Pons (tissue), 1 donor: ENCODE results near the gene GBP7.
"Not testable (repeated sequence)": the region's sequence is repeated elsewhere in the genome, so short reads cannot be mapped to it uniquely, and the experiment has no call there.

Source experiments
- DNase-seq: peaks from one replicate; pipeline ENCODE4 v3.0.0-alpha.2; 2016; ENCODE audit warnings: low spot score

Gene GBP7

DNA sequence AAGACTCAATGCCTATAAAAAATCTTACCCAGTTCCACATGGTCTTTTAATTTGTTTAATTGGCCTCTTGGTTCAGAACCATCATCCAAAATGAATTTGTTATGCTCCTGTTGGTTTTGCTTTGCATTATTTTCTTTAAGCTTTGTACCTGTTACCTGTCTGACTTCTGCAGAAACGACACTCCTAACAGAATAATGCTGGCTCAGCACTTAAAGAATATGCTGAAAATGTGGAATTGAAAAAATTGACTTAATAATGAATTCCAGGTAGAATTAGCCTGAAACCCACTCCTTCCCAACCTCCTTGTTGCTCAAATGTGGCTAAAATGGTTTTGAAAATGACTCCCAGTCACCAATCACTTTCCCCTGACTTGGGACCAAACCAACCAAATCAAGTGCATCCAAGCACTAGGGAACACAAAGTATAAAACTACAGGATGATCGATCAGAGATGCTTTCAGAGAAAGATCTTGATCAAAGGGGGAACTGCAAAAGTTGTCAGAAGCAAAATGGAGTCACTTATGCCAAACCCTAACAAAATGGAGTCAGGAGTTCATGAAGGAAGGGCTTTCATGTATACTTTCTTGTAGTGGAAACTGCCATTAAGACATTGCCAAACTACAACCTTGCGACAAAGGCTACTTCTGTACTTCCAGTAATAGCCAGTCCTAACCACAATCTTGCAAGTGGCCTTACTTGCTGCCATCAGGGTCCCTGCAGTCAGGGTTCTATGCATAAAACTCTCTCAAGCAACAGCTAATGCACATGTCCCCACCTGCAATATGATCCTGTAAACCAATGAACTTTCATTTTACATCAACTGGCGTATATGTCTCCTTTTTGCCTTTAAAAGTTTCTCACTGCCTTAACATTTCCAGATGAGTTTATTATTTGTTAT lies 5.4 kb downstream of the GBP7 start:
- DNase-seq = no peak

DNA sequence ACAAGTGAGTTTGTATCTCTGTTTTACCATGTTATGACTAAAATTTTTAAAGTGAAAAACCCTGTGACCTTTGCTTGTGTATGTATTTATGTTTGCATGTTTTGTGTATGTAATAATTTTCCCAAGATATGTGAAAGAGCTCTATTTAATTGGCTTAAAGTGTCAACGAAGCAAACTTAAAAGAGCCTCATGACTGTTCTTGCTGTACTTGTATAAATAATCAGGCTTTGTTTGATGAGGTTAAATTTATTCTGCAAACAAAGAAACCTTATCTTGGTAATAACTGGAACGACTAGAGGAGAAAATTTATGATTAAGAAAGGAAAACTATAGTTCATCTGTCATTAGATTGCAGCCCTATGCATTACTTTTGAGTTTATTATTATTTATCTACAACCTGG lies 6.6 kb downstream of the GBP7 start:
- DNase-seq = peak; percentile 24

DNA sequence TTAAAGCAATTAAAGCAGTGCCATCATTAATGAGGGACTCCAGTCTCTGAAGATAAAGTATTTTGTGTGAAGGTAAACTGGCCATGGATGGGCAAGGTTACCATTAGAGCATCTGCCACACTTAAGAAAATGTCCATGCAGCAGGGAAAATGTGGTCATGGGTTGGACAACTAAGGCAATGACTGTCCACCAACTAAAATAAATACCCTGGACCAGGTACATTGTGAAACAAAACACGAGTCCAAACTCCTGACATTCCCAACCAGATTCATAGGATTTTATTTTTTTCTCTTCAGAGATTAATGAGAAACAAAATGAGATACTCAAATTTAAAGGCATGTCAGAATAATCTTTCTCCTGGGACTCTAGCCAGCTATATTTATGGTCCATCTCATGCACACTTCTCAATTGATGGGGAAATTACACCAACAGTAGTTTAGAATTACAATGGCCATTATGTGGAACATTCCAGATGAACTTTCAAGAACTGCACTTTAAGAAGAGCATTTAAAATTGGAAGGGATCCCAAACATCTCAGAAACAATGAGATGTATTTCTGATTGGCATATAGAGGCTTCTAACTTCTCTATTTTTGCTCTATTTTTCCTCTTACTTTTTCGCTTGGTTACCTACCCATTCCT lies 8.1 kb downstream of the GBP7 start:
- no peak for DNase-seq

DNA sequence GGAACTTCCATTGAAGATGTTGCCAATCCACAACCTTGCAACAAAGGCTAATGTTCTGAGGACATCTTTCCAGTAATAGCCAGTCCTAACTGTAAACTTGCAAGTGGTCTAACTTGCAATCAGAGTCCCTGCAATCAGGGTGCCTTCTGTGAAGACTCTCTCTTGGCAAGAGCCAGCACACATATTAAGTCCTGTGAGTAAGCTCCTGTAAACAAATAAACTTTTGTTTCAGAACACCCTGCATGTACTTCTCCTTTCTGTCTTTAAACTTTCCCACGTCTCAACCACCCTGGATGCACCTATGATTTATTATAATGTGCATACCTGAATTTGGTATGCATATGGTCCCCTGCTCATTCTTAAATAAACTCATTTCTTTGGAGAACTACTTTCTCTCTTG lies 9.1 kb downstream of the GBP7 start:
- no peak for DNase-seq

DNA sequence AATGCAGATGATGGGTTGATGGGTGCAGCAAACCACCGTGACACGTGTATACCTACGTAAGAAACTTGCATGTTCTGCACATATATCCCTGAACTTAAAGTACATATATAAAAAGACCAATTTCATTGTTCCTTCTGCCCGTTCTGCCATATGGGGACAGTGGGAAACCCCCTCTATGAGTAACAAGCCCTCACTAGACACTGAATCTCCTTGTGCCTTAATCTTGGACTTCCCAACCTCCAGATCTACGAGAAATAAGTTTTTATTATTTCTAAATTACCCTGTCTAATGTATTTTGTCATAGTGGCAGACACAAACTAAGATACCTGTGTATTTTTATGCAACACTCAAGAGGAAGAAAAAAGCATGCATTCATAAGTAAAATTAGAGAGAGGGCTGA lies 10.0 kb downstream of the GBP7 start:
- DNase-seq = no peak

DNA sequence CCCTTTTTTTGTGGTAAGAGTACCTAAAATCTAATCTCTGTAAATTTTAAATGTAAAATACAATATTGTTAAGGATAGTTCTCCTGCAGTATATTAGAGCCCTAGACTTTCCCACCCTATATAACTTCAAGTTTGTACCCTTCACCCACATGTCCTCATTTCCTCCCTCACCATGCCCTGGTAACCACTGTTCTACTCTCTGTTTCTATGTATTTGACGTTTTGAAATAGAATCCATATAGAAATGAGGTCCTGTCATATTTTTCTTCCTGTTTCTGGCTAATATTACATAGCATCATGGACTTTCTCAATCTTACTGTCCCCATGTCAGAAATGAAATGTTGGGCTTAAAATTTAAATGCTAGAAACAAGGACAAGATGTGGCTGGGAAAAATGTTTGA lies 24.8 kb downstream of the GBP7 start:
- DNase-seq = no peak

DNA sequence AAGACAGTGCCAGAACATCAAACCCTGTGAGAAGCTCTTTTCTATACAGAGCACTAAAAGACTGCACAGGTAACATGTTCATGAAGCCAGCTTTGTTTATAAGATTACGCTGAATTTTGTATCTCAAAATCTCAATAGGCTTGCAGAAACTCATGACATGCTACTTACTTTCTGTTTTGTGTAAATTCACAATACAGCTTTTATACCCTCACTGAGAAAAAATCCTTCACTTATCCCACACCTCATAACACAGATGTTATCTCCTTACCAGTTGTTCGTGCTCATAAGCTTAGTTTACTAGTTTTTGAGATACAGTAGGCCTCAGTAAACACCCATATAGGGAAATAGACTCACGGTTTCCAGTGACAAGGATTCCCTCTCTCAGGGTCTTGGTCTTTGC lies 25.8 kb downstream of the GBP7 start:
- no peak for DNase-seq

DNA sequence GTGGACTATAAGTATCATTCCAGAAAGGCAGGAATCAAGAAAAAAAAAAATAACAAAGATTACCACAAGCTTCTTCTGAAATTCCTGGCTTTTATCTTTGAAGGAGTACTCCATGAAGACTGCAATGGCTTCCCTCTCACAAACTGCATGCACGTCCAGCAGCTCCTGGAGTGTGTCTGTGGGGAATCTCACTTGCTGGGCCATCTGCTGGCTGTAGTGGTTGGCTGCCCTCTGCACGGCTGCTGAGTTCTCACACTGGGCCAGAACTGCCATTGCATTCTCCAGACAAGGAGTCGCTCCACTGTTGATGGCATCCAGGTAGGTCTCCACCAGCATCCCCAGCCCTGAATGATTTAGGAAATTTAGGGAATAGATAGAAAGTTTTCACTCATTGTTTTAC lies 26.6 kb downstream of the GBP7 start:
- DNase-seq = peak; percentile 59

DNA sequence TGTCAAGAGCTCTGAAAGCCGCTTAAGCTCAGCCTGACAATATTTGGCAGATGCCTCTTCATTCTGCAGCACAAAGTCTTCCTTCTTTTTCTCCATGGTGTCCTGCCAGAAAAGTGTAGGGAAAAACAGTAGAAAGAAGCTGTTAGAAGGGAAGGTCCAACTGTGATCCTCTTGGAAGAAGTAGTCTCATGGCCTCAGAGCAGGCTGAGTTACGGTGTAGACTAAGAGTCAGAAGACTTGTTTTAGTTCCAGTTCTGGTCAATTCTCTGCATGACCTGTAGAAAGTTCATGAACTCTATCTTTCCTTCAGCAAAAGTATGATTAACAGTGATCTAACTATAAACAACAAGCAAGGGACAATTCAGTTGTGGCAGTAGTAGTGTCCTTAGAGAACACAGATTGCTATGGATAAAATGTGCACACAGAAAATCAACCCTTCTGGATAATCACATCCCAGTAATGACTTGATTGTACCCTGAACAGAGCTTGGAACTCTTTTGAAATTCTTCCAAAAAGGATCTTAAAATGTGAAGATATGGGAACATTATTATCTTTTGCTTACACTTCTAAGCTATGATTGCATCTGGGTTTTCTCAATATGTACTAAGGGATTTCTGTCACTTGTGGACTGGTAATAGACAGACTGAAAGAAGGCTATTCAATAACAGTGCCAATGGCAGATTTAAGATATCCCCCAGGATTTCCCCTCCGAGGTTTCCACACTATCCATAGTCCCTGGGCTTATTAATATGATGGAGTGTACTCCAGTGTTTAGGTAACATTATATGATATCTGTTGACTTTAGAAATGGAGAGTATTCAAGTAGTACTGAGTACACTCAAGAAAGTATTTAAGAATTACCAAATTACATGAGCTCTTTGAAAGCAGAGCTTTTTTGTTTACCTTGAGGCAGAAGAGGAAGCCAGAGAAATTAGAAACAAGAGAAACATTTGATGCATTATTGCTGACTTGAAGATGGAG lies 27.8 kb downstream of the GBP7 start:
- DNase-seq = peak; percentile 14

DNA sequence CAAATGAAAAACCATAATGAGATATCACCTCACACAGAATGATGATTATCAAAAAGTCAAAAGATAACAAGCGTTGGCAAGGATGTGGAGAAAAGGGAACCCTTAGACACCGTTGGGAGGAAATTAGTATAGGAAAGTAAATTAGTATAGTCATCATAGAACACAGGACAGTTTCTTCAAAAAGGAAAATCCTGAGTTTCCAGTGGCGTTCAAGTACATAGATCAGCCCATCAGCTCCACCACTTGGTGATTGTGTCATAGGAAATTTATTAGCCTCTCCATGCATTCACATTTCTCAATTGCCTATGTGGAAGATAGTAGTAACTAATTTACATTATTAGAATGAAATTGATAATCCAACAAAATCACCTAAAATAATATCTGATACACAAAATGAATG lies 29.1 kb downstream of the GBP7 start:
- no peak for DNase-seq

DNA sequence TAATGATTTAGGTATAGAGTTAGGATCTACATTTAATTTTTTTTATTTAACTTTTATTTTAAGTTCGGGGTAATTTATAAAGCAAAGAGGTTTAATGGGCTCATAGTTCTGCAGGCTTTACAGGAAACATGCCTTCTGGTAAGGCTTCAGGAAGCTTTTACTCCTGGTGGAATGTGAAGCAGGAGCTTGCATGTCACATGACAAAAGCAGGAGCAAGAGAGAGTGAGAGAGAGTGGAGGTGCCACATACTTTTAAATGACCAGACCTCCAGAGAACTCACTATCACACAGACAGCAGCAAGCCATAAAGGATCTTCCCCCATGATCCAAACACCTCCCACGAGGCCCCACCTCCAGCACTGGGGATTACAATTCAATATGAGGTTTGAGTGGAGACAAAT lies 32.3 kb downstream of the GBP7 start:
- DNase-seq = no peak

DNA sequence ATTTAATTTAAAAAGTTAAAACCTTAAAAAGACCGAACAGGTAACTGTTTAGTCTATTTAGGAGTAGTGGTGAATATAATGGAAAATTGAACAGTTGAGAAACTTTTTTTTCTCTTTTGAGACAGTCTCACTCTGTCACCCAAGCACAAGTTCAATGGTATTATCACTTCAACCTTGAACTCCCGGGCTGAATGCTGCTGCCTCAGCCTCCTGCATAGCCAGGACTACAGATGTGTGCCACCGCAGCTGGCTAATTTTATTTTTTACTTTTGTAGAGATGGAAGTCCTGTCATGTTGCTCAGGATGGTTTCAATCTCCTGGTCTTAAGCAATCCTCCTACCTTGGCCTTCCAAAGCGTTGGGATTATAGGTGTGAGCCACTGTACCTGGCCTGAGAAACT lies 33.6 kb downstream of the GBP7 start:
- no peak for DNase-seq

DNA sequence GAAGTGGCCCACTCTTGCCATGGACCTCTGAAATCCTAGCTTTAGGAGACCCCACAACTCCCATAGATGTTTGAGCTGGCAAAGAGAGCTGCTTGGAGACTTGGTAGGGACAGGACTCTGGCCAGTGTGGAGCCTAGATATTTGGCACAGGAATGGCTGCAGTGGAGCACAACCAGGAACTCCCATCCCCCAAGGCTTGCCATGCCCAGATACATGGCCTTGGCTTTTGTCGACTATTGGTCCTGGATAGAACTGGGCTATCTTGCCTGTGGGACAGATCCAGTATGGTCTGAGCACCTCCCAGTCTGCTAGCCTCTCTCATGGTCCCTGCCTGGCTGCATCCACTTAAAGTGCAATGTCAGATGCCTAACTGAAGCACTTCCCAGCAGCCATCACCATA lies 42.1 kb downstream of the GBP7 start:
- DNase-seq = no peak

DNA sequence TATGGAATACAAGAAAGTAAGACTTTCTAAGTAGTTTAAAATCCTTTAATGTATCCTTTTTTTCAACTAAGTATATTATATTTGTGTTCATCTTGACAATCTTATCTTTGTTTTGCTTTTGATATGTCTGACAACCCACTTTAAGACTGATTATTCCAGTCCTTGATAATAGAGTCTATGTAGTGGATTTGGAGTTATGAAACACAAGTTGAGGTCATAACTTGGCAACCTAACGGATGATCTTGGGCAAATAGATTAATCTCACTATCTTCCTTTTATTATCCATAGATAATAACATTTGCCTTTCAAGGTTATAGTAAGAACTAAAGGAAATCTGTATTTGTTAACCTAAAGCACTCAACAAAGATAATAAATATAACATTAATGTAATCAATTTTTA lies 45.1 kb downstream of the GBP7 start:
- DNase-seq = no peak

DNA sequence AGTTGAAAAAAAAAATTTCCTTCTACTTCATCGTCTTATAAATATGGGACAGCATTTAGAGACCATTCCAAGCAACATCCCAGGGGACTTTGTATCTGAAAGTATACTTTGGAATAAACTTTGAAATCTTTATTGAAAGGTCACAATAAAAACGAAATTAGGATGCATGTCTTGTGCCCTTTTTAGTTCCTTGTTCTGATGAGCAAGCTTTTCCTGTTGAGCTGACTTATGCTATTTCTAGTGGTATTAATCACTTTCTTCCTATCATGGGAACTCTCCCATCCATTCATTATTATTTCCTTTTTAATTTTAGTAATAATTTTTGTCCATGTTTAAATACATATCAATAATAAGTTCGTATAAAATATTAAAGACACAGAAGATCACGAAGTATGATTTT lies 45.9 kb downstream of the GBP7 start:
- DNase-seq = peak; percentile 30

DNA sequence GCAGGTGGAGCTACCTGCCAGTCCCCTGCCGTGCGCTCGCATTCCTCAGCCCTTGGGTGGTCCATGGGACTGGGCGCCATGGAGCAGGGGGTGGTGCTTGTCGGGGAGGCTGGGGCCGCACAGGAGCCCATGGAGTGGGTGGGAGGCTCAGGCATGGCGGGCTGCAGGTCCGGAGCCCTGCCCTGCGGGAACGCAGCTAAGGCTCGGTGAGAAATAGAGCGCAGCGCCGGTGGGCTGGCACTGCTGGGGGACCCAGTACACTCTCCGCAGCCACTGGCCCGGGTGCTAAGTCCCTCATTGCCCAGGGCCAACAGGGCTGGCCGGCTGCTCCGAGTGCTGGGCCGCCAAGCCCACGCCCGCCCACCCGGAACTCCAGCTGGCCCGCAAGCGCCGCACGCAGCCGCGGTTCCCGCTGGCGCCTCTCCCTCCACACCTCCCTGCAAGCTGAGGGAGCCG lies 47.8 kb downstream of the GBP7 start:
- not testable (repeated sequence) for DNase-seq

DNA sequence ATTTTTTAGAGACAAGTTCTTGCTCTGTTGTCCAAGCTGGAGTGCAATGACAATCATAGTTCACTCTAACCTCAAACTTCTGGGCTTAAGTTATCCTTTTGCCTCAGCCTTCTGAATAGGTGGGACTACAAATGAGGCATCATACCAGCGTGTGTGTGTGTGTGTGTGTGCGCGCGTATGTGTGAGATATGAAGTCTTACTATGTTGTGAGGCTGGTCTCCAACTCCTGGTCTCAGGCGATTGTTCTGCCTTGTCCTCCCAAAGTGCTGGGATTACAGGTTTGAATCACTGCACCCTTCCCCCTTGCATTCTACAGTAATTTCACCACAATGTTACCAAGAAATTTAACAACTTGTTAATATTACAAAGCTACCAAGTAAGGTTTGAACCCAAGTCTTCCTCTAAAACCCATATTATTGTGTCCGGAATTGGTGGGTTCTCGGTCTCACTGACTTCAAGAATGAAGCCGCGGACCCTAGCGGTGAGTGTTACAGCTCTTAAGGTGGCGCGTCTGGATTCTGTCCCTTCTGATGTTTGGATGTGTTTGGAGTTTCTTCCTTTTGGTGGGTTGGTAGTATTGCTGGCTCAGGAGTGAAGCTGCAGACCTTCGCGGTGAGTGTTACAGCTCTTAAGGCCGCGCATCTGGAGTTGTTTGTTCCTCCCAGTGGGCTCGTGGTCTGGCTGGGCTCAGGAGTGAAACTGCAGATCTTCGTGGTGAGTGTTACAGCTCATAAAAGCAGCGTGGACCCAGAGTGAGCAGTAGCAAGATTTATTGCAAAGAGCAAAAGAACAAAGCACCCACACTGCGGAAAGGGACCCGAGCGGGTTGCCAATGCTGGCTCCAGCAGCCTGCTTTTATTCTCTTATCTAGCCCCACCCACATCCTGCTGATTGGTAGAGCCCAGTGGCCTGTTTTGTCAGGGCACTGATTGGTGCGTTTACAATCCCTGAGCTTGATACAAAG lies 48.9 kb downstream of the GBP7 start:
- DNase-seq = not testable (repeated sequence)

DNA sequence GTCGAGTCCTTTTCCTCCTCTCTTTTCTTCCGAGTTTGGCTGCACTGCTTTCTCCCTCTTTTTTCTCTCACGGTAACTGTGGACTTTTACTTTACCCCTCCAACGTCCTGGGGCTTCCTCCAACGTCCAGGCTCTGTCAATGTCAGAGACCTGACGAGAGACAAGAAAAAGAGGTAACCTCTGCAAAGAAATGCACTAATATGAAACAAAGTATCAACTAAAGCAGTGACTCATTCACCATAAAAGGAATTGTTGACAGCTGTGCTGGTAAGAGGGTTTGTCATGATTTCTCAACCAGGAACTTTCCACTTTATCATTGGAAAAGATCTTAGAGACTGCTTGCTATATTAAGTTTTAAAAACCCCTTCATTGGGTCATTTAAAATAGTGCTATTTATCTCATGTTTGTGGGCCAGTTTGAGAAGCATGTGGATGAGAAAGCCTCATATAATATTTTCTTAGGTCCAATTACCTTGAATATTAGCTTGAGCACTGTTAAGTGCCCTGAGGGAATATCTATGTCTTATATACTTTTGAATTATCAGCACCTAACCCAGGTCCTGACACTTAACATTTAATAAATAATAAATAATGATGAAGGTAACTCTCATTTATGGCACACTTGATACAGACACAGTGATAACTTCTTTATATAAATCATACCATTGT lies 49.8 kb downstream of the GBP7 start, which contains the start of gene GBP2:
Gene GBP2 (minus strand): TSS at position 202 of the 668 bp plus-strand sequence. CDS start 4,148 bp downstream, outside the sequence.
- DNase-seq = peak; percentile 78

DNA sequence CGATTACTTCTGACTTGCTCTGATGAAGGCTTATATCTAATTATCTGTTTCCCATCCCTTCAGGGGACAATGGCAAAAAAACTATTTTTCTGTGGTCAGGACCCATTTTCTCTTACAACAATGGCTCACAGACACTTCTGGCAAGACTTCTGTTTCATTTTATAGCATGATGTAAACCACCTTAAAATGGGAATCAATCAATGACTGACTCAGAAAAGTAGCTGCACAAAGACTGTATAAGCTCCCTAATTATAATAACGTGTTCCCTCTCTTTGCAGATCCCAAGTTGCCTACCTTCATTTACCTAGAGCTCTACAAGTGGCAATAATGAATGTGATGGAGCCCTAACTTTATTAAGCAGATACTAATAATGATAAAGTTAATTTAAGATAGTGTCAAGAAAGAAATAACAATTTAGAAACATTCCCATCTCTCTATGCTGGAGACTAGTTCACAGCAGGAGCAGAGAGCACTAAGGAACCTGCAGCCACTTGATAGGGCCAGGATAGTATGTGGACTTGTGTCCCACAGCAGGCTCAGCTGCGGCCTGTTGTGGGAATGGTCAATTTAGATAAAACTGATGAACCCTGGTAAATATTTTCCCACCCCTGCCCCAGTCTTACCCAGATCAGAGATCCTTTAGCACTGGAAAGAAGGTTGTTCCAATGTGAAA lies 50.4 kb downstream of the GBP7 start:
- DNase-seq = peak; percentile 26

DNA sequence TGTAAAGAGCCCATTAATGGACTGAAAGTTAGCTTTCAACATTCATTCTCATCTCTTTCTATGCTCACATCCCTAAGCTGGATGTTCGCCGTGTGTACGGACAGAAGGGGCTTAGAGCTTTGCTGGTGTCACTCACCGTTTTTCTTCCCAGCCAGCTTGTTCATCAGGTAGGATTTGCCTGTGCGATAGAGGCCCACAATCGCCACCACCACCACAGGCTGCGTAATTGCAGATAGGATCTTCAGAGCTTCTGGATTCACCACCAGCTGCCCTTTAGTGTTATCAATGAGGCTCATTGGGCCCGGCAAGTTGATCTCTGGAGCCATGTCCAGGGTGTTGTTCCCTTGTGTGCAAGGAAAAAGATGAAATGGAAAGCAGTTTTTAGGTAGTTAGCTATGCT lies 54.2 kb downstream of the GBP7 start:
- DNase-seq = no peak
